GM04503 (cell line): ENCODE data around the gene AK2.
"Not testable (repeated sequence)": the region's sequence is repeated elsewhere in the genome, so short reads cannot be mapped to it uniquely, and the experiment has no call there.

Experiments used
- DNase-seq: peaks from one replicate; pipeline ENCODE4 v3.0.0-alpha.2; 2012; ENCODE audit warnings: low read depth

AK2 gene

GRCh38 chr1:32998997-32999396 lies 37.7 kb downstream of the AK2 start:
- DNase-seq, result no peak

DNA sequence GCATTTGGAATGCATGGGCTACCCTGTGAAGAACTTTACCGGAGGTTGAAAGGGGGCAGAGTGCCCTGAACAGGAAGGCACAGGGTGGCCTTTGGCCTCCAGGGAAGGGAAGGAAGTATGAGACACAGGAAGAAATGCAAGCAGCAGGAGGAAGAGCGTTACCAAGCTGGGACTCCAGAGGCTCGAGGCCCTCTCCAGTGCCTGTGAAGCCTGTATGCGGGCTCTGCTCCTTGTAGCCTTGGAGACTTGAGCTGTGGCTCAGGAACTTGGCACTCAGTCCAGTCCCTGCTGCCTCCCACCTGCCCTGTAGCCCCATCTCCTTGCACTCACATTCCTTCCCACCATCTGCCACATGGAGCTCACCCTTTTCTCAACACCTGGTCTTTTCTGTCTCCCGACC lies 38.6 kb downstream of the AK2 start:
- no peak for DNase-seq

- peak; percentile 72 for DNase-seq
Observed at GRCh38 chr1:32997381-32997891, 39.2 kb downstream of the AK2 start.

DNA sequence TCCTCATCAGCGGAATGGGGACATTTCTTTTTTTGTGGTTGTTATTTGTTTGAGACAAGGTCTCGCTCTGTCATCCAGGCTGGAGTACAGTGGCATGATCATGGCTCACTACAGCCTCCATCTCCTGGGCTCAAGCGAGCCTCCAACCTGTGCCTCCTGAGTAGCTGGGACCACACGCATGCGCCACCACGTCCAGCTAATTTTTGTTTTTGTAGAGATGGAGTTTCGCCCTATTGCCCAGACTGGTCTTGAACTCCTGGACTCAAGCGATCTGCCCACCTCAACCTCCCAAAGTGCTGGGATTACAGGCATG lies 43.4 kb downstream of the AK2 start:
- not testable (repeated sequence) for DNase-seq

DNA sequence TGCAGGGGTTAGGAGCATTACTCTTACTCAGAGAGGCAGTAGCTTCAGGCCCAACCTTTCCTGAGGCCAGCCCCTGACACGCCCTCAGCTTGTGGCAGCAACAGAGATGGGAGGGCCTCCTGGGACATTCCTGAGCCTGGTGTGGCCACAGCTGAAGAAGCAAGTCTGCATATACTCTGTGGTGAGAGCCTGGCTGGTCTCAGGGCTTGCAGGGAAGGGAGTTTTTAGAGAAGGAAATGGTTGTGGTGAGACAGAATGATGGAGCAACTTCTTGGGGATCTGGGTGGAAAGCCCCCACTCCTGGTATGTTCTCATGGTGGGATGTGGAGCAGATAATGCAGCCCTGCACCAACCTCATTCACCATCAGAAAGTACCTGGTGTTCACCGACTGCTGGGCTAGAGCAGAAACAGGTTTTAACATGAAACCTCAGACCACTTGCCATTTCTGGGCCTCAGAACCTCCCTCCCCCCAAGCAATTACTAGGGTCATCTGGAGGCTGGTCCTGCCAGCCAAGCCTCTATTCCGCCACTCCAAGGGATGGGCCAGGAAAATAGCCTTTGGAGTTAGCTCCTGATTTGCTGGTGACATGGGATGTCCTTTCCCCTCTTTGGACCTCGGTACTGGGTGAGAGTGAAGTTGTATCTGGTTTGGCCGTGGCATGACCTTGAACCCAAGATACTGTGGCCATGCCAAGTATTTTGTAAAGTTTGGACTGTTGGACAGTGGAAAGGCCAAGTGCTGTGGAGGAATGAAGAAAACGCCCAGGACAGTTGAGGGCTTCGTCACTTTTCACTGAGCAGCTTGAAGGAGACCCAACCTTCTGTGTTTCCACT lies 44.0 kb downstream of the AK2 start:
- peak; percentile 90 for DNase-seq

GRCh38 chr1:32991819-32992488 lies 44.7 kb downstream of the AK2 start:
- no peak for DNase-seq

DNA sequence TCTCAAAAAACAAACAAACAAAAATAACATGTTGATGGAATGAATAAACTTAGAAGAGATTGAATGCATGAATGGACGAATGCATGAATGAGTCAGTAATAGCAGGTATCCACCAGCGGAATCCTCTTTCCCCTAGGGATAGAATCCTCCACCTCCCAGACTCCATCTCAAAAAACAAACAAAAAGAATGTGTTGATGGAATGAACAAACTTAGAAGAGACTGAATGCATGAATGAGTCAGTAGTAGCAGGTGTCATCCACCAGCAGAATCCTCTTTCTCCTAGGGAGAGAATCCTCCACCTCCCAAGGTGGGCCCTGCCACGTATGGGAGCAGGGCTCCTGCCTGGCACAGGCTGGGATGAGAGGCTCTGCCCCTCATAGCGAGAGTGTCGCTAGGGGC lies 45.3 kb downstream of the AK2 start:
- no peak for DNase-seq

DNA sequence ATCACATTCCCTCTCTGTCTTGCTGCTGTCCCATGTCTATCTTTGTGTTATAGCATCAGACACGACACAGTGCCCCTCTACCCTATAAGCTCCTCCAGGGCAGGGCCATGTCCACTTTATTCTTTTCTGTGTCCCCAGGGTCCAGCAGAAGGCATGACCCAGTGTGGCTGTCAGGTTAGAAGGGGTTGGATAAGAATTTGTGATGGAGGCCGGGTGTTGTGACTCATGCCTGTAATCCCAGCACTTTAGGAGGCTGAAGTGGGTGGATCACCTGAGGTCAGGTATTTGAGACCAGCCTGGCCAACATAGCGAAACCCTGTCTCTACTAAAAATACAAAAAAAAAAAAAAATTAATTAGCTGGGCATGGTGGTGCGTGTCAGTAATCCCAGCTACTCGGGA lies 45.8 kb downstream of the AK2 start:
- no peak for DNase-seq

GRCh38 chr1:32989160-32990050 lies 47.3 kb downstream of the AK2 start:
- peak; percentile 88 for DNase-seq

DNA sequence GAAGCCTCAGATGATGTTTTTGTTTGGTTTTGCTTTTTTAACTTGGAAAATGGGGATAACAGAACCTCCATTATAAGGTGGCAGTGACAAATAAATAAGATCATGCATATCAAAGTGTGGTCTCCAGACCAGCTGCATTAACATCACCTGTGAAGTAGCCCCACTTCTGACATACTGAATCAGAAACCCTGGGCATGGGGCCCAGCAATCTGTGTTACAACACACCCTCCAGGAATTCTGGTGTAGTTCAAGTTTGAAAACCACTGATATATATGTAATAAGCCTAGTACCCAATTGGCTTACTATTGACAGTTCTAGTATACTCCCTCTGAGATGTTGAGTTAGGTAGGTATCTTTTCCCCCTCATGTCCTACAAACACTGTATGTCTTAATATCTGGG lies 48.0 kb downstream of the AK2 start:
- DNase-seq, result peak; percentile 51

DNA sequence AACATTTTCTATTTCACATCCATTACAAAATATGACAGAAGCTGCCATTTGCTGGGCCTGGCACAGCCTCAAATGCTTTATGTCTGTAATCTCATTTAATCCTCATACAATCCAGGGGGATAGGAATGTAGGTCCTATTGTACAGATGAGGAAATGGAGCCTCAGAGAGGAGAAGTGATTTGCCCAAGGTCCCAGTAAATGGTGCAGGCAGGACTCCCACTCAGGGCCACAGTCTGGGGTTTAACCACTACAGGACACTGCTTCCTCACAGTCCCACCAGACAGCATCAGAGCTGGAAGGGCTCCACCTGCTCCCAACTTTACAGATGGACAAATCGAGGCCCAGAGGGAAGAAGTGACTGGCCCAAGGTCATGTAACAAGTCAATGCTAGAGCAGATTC lies 51.5 kb downstream of the AK2 start:
- no peak for DNase-seq

GRCh38 chr1:32984455-32985171 lies 52.1 kb downstream of the AK2 start:
- DNase-seq, result no peak

DNA sequence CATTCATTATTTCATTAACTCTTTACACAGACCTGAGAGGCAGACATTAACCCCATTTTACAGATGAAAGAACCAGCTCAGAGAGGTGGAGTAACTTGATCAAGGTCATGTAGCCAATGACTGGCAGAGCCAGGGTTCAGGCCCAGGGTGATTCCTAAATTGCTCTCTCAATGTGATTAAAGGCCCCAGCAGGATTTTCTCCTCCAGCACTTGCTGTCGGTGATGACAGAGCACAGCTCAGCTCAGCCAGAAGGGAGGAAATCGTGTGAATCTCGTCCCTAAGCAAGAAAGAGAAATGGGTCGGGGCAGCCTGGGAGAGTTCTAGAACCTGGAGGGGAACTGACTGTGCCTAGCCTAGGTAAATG lies 52.6 kb downstream of the AK2 start:
- no peak for DNase-seq

GRCh38 chr1:32983020-32983419 lies 53.7 kb downstream of the AK2 start:
- no peak for DNase-seq

- peak; percentile 52 for DNase-seq
Observed at GRCh38 chr1:32981003-32981901, 55.4 kb downstream of the AK2 start.

- no peak for DNase-seq
Observed at GRCh38 chr1:32980080-32980479, 56.6 kb downstream of the AK2 start.

DNA sequence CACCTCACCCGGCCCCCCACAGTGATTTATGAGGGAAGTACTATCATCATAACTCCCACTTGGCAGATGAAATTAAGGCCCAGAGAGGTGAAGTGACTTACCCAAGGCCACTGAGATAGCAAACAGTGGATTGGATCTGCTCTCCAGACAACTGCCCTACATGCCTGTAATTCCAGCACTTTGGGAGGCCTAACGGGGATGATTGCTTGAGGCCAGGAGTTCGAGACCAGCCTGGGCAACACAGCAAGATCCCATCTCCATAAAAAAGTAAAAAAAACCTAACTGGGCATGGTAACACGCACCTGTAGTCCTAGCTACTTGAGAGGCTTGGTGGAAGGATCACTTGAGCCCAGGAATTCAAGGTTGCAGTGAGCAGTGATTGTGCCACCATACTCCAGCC lies 57.8 kb downstream of the AK2 start:
- DNase-seq, result no peak

DNA sequence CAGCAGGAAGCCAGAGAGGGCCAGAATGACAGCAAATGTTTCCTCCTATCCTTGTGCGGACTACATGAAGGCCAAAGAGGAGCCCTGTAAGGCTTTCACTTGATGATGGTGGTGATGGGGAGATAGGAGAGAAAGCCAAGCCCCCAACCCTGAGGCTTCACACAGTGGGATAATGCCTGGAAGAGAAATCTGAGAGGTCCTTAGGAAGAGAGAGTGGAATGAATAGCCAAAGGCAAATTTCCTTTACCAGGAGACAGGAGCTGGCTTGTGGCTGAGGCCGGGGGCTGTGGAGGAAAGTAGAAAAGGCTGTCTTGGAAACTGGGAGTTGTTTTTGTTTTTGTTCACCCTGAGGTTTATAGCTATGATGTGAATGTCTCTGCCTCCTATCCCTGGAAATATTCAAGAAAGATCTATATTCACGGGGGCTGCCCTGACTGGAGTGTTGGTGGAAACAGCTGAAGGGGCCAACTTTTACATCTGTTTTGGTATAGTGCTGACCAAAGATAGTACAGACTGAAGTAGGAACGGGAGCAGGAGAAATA lies 59.1 kb downstream of the AK2 start:
- no peak for DNase-seq

DNA sequence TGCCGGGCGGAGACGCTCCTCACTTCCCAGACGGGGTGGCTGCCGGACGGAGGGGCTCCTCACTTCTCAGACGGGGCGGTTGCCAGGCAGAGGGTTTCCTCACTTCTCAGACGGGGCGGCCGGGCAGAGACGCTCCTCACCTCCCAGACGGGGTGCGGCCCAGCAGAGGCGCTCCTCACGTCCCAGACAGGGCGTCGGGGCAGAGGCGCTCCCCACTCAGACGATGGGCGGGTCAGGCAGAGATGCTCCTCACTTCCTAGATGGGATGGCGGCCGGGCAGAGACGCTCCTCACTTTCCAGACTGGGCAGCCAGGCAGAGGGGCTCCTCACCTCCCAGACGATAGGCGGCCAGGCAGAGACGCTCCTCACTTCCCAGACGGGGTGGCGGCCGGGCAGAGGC lies 61.6 kb downstream of the AK2 start:
- DNase-seq, result not testable (repeated sequence)

DNA sequence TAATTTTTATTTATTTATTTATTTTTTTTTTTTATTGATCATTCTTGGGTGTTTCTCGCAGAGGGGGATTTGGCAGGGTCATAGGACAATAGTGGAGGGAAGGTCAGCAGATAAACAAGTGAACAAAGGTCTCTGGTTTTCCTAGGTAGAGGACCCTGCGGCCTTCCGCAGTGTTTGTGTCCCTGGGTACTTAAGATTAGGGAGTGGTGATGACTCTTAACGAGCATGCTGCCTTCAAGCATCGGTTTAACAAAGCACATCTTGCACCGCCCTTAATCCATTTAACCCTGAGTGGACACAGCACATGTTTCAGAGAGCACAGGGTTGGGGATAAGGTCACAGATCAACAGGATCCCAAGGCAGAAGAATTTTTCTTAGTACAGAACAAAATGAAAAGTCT lies 63.2 kb downstream of the AK2 start:
- not testable (repeated sequence) for DNase-seq
